GM12892 (cell line): ENCODE results near the gene MVB12B.

Experiments used
- POLR2A ChIP-seq: IDR thresholded peaks from 2 replicates; pipeline ENCODE4 v1.6.1; 2011; ENCODE audit warnings: low read depth, low read length, control low read depth
- POLR2AphosphoS5 ChIP-seq: IDR thresholded peaks from 2 replicates; pipeline ENCODE4 v1.6.1; 2011; ENCODE audit warnings: low read depth, low read length, control low read depth

DNA sequence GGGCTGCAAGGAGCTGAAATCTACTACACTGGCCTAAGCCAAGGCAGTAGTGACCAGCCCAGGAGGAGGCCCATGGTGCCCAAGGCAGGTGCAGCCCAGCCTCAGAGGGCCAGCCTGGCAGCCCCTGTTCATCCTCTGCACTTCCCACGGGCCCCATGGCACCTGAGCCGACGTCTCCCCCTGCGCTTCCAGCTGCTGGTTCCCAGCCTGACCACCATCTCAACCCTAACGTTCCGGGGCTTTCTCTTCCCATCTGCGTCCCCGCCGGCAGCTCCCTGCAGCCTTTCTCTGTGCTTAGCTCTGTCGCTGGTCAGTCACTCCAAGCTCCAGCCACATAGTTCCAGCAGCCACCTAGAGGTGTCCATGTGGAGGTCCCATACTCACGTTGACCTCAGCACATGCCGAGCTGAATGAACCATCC is 181.6 kb downstream of the MVB12B start:
- TF ChIP-seq POLR2AphosphoS5 (no peak), POLR2A (no peak)
